Ureter (tissue), 1 donor: ENCODE data around the gene PHAF1. TPM values are rescaled to one million over a fixed set of nuclear protein-coding genes. Genes with fewer than 3 reads are reported as not detected.

Experiments used
- DNase-seq: peaks from one replicate; pipeline ENCODE4 v3.0.0-alpha.2; 2020; ENCODE audit warnings: low spot score
- total RNA-seq: library from RNA; stranded (reverse); gene quantifications from one replicate; pipeline ENCODE4 v1.2.4, GENCODE V29; 2023
- donor health status: DM: yes; HTN: yes; CAD: no.

The PHAF1 gene
- total RNA-seq, 1 donor from 2014 or later: 19.4 TPM

DNA sequence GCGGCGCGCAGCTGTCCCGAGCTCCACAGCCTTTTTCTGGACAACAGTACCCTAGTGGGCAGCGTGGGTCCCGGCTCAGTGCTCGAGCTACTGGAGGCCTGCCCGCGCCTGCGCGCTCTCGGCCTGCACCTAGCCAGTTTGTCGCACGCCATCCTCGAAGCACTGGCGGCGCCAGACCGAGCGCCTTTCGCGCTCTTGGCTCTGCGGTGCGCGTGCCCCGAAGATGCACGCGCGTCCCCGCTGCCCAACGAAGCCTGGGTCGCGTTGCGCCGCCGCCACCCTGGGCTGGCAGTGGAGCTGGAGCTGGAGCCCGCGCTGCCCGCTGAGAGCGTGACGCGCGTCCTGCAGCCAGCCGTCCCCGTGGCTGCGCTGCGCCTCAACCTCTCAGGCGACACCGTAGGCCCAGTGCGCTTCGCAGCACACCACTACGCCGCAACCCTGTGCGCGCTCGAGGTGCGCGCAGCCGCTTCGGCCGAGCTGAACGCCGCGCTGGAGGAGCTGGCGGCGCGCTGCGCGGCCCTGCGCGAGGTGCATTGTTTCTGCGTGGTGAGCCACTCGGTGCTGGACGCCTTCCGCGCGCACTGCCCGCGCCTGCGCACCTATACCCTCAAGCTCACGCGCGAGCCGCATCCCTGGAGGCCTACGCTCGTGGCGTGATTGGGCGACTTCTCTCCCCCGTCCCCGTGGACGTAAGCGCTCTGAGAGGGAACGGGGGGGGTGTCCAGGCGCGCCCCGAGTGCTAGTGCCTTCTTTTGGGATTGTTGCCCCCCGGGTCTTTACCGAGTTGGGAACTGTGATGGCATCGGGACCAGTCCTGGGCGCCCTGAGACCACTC, 53.6 kb downstream of the PHAF1 start:
- DNase-seq: peak; percentile 53

DNA sequence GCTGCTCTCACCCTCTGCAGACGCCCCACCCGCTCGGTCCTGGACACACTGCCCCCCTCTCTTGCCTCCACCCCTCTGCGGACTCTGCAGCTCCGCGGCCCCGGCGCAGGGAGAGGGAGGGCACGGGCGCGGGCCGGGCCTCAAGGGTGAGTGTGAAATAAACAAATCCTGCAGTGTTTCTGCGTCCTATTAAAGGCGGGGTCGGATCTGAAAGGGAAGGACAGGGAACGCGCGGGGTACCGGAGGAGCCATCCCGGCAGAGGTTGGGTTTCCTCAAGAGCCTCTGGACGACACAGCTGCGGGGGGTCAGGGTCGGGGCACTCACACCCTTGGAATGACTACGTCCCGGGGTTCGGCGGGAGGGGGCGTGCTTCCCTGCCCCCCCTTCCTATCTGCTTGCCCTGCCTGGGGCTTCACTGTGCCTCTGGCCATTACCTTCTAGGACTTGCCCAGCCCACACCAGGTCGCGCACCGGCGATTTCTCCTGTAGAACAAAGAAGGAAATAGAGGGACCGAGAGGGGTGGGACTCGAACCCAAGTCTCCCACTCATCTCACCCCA, 54.3 kb downstream of the PHAF1 start:
- no peak for DNase-seq

DNA sequence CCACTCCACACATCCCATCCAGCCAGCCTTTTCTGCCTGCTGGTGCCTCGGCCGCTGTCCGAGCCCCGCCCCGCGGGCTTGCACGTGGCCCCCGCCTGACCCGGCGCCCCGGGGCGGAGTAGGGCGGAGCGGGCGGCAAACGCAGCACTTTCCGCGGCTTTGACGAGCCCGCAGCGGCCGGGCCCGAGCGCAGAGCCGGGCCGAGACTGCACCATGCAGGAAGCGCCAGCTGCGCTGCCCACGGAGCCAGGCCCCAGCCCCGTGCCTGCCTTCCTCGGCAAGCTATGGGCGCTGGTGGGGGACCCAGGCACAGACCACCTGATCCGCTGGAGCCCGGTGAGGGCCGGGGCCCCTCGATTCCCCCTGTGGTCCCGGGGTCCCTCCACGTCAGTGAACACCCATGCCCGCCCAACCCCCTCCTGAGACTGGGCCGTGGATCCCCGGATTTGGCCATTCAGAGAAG, 54.9 kb downstream of the PHAF1 start, which contains the start of gene HSF4:
Gene HSF4, plus strand, starts transcription at position 147 of the 463 bp plus-strand sequence. Its CDS starts 67 bp downstream, at position 214.
- no peak for DNase-seq

DNA sequence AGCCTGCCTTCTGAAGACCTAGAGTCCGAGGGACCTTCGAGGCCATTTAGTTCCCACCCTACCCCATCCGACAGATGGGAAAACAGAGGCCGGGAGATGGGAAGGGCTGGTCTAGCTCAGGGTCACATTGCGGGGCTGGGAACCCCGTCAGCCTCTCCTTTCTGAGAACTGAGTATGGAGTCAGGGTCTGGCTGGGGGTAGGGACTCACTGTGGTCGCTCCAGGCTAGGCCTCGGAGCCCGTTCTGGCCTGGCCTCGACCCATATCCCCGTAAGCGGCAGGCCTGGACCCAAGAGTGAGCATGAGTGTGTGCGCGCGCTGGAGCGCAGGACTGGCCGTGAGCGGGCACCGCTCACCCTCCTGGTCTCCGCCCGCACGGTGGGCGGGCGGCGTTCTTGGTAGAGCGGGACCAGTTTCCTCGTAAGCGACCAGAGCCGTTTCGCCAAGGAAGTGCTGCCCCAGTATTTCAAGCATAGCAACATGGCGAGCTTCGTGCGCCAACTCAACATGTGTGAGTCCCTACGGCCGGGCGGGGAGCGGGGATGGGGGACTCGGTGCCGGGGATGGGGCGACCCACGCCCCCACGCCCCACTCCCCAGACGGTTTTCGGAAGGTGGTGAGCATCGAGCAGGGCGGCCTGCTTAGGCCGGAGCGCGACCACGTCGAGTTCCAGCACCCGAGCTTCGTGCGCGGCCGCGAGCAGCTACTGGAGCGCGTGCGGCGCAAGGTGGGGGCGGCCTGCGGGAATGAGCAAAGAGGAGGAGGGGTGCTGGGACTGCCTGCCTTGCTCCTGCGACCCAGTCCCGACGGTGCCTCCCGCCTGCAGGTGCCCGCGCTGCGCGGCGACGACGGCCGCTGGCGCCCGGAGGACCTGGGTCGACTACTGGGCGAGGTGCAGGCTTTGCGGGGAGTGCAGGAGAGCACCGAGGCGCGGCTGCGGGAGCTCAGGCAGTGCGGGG, 55.7 kb downstream of the PHAF1 start:
- DNase-seq: no peak

DNA sequence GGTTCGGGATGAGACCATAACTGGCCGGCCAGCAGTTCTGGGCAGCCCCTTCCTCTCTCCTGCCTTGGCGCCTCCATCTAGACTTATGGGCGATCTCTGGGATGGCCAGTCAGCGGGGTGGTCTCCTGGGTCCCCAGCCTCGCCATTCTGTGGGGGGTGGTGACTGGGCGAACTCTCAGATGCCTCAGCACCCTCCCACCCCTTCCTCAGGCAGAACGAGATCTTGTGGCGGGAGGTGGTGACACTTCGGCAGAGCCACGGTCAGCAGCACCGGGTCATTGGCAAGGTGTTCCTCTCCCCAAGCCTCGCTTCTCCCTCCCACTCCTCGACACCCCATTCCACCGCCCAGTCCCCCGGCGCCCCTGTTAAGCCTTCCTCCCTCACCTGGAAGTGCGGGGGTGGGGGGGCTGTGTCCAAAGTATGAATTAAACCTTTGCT, 56.4 kb downstream of the PHAF1 start:
- no peak for DNase-seq

- DNase-seq: no peak
Observed at GRCh38 chr16:67166598-67167168, 56.9 kb downstream of the PHAF1 start.

GRCh38 chr16:67167588-67167987, 57.8 kb downstream of the PHAF1 start:
- no peak for DNase-seq

GRCh38 chr16:67169011-67169451, 59.3 kb downstream of the PHAF1 start:
- DNase-seq: no peak

DNA sequence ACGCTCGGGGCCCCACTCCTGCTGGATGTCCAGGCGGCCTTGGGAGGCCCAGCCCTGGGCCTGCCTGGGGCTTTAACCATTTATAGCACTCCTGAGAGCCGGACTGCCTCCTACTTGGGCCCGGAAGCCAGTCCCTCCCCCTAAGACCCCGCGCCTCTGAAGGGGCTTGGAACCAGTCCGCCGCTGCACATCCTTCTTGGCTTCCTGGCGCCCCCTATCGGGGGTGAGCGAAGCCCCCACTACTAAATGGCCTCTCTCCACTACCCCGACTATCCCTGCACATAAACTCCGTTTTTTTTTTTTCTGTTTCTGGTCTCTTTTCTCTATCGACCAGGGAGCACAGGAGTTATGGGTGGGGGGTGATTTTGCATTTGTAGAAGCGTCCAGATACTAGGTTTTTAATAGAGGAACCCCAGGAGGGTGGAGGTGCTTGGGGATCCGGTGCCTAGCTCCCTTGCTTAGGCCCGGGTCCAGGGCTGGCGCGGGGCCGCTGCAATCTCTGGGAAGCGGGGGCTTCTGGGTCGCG, 60.0 kb downstream of the PHAF1 start:
- no peak for DNase-seq

- peak; percentile 90 for DNase-seq
Observed at GRCh38 chr16:67170168-67170948, 60.6 kb downstream of the PHAF1 start, which contains the start of gene NOL3. NOL3 (plus strand) TSS chr16:67170538.

DNA sequence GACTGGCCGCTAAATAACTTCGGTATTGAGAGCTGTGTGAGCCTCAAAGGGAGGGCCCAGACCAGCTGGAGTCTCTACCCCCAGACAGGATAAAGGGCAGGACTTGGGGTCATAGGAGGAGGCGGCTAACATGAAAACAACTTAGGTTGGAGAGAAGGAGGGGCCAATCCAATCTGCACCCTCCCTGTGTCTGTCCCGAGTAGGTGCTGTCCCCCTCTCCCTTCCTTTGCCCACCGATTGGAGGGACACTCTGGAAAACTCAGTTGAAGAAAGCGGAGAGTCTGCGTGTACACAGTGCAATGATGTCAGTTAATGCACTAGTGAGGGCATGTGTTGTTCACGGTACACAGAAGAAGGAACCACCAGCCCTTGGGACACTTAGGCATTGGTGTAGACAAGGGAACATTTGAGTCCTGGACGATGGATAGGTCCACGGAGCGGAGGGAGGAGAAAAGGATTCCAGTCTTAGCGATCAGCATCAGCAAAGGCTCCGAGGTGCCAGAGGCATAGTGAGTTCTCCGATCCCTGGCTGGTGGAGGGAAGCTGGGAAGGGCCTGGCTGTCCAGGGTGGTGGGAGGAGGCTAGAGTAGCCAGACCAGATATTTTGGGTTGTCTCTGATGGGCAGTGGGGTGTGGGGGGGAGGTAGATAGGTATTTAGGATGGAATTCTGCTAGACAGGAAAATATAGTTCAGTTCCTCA, 61.4 kb downstream of the PHAF1 start:
- no peak for DNase-seq

DNA sequence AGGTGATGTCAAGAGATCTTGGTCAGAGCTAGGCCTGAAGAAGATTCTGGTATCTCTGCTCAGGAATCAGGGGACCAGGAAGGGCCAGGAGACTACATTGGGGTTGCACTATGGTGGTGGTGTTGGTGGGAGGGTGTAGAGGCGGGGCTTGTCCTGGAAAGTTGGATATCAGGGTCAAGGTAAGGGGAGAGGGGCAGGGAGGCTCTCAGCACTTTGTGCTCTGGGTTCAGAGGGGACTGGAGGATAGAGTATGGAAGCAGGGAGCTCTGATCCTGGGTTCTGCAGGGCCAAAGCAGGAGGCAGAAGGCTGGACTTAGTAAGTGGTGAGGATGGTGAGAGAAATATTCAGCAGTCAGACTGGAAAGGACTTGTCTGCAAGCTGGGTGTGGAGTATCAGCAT, 63.6 kb downstream of the PHAF1 start:
- DNase-seq: no peak

GRCh38 chr16:67173808-67174705, 64.3 kb downstream of the PHAF1 start:
- DNase-seq: peak; percentile 87

GRCh38 chr16:67174706-67175231, 65.0 kb downstream of the PHAF1 start:
- DNase-seq: no peak

- DNase-seq: no peak
Observed at GRCh38 chr16:67176662-67177061, 66.9 kb downstream of the PHAF1 start.

DNA sequence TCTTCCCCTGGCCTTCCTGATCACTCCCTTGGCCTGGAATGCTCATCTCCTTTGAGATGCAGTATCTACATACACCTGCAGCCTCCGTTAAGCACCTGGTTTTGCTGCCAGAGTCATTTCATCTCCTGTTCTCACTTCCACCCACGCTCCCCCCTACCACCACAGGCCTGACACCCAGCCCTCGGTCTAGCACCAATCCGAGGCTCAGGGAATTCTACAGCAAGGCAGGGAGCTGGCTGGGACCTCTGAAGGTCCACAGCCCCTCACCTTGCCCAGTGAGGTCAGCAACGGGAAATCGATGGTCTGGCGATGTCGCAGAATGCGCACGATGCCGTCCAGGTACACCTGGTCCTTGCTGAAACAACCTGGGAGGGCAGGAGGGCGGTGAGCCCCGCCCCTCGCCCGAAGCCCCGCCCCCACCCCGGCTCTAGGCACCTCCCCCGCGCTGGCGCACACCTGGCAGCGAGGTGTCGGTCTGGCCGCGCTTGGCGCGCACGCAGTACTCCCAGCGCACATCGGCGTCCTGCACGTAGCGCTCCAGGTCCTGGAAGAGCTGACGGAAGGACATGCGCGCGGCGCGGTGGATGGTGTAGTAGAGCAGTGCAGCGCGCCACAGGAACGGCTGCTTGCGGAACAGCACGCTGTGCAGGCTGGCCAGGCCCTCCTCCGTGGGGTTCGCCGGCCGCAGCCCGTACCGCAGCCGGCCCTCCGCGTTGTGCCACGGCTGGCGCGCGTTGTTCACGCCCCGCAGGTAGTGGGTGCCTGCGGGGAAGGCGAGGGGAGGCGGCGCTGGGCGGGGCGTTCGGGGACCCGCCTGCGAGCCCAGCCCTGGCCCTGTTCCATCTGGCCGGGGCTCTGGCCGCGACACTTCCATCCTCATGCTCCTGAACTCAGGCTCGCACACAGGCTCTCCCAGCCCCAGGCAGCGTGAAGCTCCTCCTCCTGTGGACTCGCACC, 68.3 kb downstream of the PHAF1 start:
- DNase-seq: no peak

GRCh38 chr16:67179421-67180080, 69.8 kb downstream of the PHAF1 start:
- DNase-seq: no peak
